ENCODE measurements around the gene P4HB.
A peak's percentile ranks its signal among the peaks of the same experiment; 100 is the strongest.

The P4HB gene

GRCh38 chr17:81902023-81902652 is 41.8 kb upstream of the P4HB start, which contains the start of gene NPB:
Gene NPB (plus strand): TSS chr17:81902238. CDS start chr17:81902278, 40 bp downstream.
- TF ChIP-seq POLR2A (IDR thresholded peaks at IDR 0.05; ENCODE audit: low read length) (peak; percentile 4), GATA1 (IDR thresholded peaks at IDR 0.05; ENCODE audit: low read depth, low read length) (no peak)
- DNase-seq, result peak; percentile 74 to 81

- DNase-seq, result no peak
- TF ChIP-seq GATA1 (IDR thresholded peaks at IDR 0.05; ENCODE audit: low read depth, low read length), result no peak
- TF ChIP-seq POLR2A (IDR thresholded peaks at IDR 0.05; ENCODE audit: low read length), result peak; percentile 28
These were observed 41.1 kb upstream of the P4HB start for GRCh38 chr17:81901167-81902022.

- TF ChIP-seq POLR2A (IDR thresholded peaks at IDR 0.05; ENCODE audit: low read length), result peak; percentile 23
- TF ChIP-seq GATA1 (IDR thresholded peaks at IDR 0.05; ENCODE audit: low read depth, low read length), result no peak
- no peak for DNase-seq
These were observed 40.0 kb upstream of the P4HB start for GRCh38 chr17:81900181-81900820.

GRCh38 chr17:81899514-81900166 is 39.3 kb upstream of the P4HB start:
- DNase-seq, result no peak
- TF ChIP-seq GATA1 (IDR thresholded peaks at IDR 0.05; ENCODE audit: low read depth, low read length) (no peak), POLR2A (IDR thresholded peaks at IDR 0.05; ENCODE audit: low read length) (no peak)

- DNase-seq, result no peak
- no peak for TF ChIP-seq GATA1 (IDR thresholded peaks at IDR 0.05; ENCODE audit: low read depth, low read length)
- TF ChIP-seq POLR2A (IDR thresholded peaks at IDR 0.05; ENCODE audit: low read length), result no peak
These were observed 38.5 kb upstream of the P4HB start for GRCh38 chr17:81898885-81899284.

- DNase-seq, result no peak
- TF ChIP-seq GATA1 (IDR thresholded peaks at IDR 0.05; ENCODE audit: low read depth, low read length) (no peak), POLR2A (IDR thresholded peaks at IDR 0.05; ENCODE audit: low read length) (no peak)
These were observed 37.9 kb upstream of the P4HB start for GRCh38 chr17:81898029-81898866.

GRCh38 chr17:81895400-81895799 is 35.1 kb upstream of the P4HB start:
- no peak for DNase-seq
- no peak for TF ChIP-seq POLR2A (IDR thresholded peaks at IDR 0.05; ENCODE audit: low read length)
- TF ChIP-seq GATA1 (IDR thresholded peaks at IDR 0.05; ENCODE audit: low read depth, low read length), result no peak

- no peak for DNase-seq
- TF ChIP-seq GATA1 (IDR thresholded peaks at IDR 0.05; ENCODE audit: low read depth, low read length), result no peak
- no peak for TF ChIP-seq POLR2A (IDR thresholded peaks at IDR 0.05; ENCODE audit: low read length)
These were observed 30.9 kb upstream of the P4HB start for GRCh38 chr17:81891303-81891552.

GRCh38 chr17:81890447-81891302 is 30.3 kb upstream of the P4HB start:
- TF ChIP-seq POLR2A (IDR thresholded peaks at IDR 0.05; ENCODE audit: low read length), result no peak
- TF ChIP-seq GATA1 (IDR thresholded peaks at IDR 0.05; ENCODE audit: low read depth, low read length), result no peak
- peak; percentile 64 to 67 for DNase-seq

- TF ChIP-seq POLR2A (IDR thresholded peaks at IDR 0.05; ENCODE audit: low read length) (no peak), GATA1 (IDR thresholded peaks at IDR 0.05; ENCODE audit: low read depth, low read length) (no peak)
These were observed 29.3 kb upstream of the P4HB start for GRCh38 chr17:81889602-81890001.

GRCh38 chr17:81888988-81889595 is 28.8 kb upstream of the P4HB start:
- TF ChIP-seq GATA1 (IDR thresholded peaks at IDR 0.05; ENCODE audit: low read depth, low read length) (no peak), POLR2A (IDR thresholded peaks at IDR 0.05; ENCODE audit: low read length) (no peak)

More at GRCh38 chr17:81889602-81890001, 29.3 kb upstream of the P4HB start:
- DNase-seq, result no peak

More at GRCh38 chr17:81888988-81889595, 28.8 kb upstream of the P4HB start:
- no peak for DNase-seq
